NCI-H1694 treated with DMSO at 0.1 percent for 48 hours (cell line): ENCODE data around the gene FYB1.
A peak's percentile ranks its signal among the peaks of the same experiment; 100 is the strongest.

Source experiments
- DNase-seq: peaks from one replicate; lab custom pipeline; 2025; lab: John Stamatoyannopoulos, UW

FYB1 gene

DNA sequence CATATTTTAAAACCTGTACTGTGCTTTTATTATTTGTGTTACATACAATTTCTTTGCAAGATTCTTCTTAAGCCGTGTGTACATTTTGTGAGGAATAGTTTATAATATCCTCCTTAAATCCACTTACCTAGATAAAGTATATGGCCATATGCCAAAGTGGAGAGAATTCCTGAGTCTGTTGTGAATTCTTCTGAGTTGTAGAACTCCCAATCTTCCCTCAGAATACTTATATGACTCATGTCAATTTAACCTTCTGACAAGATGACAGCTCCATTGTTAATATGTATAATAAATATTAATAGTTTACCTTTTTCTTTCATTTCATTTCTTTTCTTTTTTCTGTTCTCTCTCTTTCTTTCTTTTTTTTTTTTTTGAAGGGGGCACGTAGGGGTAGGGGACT lies 139.2 kb downstream of the FYB1 start:
- DNase-seq = no peak

DNA sequence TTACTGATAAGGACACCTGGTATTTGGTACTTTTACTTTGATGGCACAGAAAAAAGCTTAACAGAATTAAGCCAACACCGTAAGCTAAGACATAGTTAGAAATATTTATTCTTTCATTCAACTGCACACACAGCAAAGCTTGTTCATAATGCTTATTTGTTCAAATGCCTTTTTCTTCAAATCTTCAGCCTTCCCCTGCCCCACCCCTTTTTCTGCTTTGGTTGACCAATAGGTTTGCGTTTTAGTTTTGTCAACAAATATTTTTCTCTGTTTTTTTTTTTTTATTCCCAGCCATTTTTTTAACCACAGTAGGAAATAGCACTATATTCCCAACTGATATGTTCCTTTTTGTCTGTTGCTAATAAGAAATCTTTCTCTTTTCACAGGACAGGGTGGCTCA lies 140.2 kb downstream of the FYB1 start:
- DNase-seq = no peak

GRCh38 chr5:39076757-39077728 lies 142.3 kb downstream of the FYB1 start:
- no peak for DNase-seq

DNA sequence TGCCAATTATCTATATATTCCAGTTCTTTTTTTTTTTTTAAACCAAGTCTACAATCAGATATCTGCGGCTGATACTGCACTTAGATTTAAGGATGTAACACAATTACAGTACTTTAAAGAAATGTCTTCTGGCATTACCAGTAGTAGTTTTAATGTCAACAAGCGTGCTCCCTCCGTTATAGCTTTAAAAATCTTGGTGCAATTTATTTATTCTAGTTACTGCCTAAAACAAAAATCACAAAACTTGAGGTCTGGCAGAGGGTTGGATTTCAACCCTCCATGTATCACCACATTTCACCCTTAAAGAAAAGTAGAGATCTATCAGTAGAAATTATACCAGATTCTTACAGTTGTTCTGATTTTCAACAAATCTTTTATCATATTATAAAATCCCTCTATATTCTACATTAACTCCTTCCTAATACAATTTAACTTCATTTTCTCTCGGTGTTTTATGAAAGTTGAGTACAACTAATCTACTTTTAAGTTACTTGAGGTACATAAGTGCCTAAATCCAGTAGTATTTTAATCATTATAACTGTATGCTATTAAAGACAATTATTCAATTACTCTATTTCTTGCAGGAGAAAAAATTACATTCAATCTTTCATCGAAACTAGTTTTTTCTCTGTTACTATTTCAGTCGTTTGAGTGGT lies 143.1 kb downstream of the FYB1 start:
- DNase-seq = no peak

DNA sequence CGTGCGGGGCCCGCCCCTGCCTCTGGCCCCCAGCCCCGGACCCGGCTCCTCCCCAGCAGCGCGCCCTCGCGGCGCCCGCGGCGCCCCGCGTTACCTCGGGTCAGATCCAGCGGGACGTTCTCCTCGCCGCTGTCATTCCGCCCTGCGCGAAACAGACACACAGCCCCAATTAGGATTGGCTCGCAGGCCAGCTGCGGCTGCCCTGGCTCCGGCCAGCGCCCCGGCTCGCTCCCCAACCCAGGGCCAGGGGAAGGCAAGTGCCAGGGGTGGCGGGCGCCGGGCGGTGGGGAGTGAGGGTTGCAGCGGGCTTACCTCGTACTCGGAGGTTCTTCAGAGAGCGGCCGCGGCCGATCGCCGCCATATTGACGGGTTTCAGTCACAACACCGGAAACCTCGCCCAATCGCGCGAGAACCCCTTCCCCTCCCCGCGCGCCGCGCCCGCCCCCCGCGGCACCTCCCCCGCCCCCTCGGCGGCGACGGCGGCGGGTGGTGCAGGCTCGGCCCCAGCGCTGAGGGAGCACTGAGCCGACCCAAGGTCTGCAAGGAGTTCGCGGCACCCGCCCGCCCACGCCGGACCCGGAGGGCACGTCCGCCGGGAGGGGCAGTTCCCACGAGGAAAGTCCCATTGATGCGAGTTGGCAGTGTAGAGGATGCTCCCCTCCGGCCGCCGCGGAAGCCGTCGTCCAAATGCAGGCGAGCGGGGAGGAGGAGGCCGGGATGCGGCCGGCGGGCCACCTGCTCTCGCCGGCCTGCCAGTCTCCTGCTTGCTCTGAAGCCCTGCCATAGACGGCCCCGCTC lies 145.1 kb downstream of the FYB1 start, which contains the start of gene RICTOR:
Gene RICTOR, minus strand, starts transcription at position 383 of the 798 bp plus-strand sequence. Its CDS starts 22 bp downstream, at position 361.
- DNase-seq = peak; percentile 86

- no peak for DNase-seq
These were observed 145.7 kb downstream of the FYB1 start for GRCh38 chr5:39073767-39074016.

DNA sequence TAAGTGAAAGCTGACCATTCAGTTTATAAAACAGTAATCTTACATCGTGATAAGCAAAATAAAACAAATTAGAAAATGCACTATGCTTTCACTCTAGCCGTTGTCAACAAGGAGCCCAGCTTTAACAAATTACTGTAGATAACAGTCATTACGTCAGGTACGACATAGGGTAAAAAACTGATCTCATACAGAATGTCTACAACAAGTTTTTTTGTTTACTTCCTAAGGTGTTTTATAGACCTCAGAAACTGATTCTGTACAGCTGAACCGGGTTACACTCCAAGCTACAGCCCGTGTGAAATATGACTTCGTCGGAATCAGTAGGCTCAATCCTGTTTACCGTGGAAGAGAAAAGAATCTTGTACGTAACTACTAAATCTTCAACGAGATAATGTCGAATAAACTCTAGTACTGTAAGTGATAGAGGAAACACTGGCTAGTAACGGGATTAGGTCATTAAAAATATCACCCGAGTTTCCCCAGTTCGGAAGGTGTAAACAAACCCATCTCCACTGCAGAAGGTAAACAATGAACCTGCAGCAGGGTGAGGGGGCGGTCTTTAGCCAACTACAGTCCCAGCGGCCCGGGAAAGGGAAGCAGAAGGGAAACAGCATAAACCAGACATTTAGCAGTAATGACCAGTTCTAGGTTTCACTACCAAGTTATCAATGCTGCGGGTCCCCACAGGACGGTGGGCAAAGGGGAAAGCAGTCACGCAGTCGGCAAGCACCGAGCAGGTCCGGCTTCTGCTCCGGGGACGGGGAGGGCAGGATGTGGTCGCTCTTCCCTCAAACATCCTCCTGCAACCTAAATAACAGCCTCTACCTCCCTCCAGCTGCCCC lies 146.2 kb downstream of the FYB1 start:
- no peak for DNase-seq

GRCh38 chr5:39068099-39068498 lies 151.3 kb downstream of the FYB1 start:
- DNase-seq = no peak

- DNase-seq = no peak
These were observed 154.9 kb downstream of the FYB1 start for GRCh38 chr5:39064450-39064849.

DNA sequence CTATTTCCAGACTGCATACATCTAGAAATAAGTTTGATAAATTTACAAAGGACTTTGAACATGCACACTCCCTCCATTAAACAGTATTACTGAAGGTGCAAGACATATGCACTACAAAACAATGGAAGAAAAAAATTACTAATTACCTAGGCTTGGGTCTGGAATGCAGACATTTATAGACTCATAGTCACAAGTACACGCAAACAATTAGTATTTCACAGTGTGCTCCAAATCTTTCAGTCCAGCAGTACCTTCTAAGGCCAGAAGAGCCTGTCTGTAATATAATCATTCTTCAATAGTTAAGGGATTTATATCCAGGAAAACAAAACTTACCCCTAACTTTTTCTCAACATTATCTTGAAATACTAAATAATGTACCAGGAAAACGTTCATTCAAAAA lies 156.3 kb downstream of the FYB1 start:
- no peak for DNase-seq

DNA sequence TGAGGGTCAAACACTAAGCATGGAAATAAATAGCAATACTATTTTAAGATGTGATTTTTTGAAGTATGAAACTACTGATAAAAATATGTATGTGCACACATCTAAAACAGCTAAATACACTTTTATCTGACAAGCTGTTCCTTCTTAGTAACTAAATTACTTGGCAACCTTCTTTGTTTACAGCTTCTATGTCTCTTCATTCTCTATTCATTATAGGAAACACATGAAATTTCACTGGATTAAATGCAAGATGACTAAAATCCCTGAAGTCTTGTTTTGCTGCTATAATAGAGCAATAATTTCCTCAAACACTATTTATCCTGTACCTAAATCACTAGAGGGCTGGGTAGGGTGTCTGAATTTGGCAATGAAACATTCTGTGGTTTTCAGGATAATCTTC lies 156.8 kb downstream of the FYB1 start:
- no peak for DNase-seq

DNA sequence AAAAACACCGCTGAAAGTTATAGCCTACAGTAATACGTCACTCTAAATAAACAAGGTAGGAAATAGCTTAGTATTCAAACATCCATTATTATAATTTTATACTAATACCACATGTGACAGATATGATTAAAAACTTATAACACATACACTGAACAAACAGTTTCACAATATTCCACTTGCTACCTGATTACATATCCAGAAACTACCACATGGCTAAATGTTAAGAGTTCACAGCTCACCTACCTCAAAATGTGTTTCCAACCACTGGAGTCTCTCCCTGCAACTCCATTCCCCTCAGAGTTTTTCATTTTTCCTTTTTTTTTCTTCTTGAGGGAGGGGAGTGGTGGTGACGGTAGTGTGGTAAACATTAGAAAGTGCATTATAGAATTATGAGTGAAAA lies 157.3 kb downstream of the FYB1 start:
- no peak for DNase-seq

DNA sequence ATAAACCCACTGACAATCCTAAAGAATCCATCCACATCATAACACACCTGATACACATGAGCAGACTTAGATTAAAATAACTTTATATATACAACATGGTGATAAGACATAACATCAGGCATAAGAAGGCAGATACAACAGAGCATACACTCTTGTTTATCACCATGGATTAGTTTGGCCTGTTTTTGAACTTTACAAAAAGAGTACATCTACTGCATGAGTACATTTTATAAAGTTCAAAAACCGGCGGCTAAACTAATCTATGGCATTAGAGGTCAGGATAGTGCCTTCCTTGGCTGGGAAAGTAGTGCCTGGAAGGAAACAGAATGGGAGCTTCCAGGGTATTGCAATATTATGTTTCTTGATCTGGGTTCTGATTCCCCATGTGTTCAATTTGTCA lies 160.3 kb downstream of the FYB1 start:
- no peak for DNase-seq

- DNase-seq = no peak
These were observed 161.0 kb downstream of the FYB1 start for GRCh38 chr5:39058178-39058921.

- no peak for DNase-seq
These were observed 161.6 kb downstream of the FYB1 start for GRCh38 chr5:39057734-39058133.

GRCh38 chr5:39055768-39056398 lies 163.5 kb downstream of the FYB1 start:
- DNase-seq = no peak
